HepG2 (cell line): ENCODE data around the gene MINDY1. TPM values are rescaled to one million over a fixed set of nuclear protein-coding genes. Genes with fewer than 3 reads are reported as not detected.

Experiments used
- AHR ChIP-seq: IDR thresholded peaks from 2 replicates; pipeline ENCODE4 v1.6.1; 2018; ENCODE audit warnings: missing genetic modification reagents, missing compliant biosample characterization
- ARID5B ChIP-seq: IDR thresholded peaks from 2 replicates; pipeline ENCODE4 v1.4.0; 2020; ENCODE audit warnings: mild to moderate bottlenecking, missing genetic modification reagents
- ATF3 ChIP-seq: sonication (generic); formaldehyde crosslinking; IDR thresholded peaks from 2 replicates; pipeline ENCODE4 v1.4.0; 2020; ENCODE audit warnings: missing genetic modification reagents
- ATRX ChIP-seq: sonication (generic); formaldehyde crosslinking; IDR thresholded peaks from 2 replicates; pipeline ENCODE4 v1.4.0; 2020; ENCODE audit warnings: missing genetic modification reagents, borderline replicate concordance
- CC2D1A ChIP-seq: sonication (generic); formaldehyde crosslinking; IDR thresholded peaks from 2 replicates; pipeline ENCODE4 v1.8.1; 2023; ENCODE audit warnings: mild to moderate bottlenecking, missing genetic modification reagents
- FOXA1 ChIP-seq, 2 experiments: fragments of 450-650 bp in 1 of 2; sonication (generic) in 1 of 2; formaldehyde crosslinking in 1 of 2; IDR thresholded peaks; 2 replicates each; pipeline versions ENCODE4 v1.4.0 to v1.6.1; 2016 to 2020; ENCODE audit warnings: missing genetic modification reagents in 1 of 2
- HDAC1 ChIP-seq: sonication (generic); formaldehyde crosslinking; IDR thresholded peaks from 2 replicates; pipeline ENCODE4 v1.5.1; 2020; ENCODE audit warnings: mild to moderate bottlenecking, missing genetic modification reagents
- HDAC6 ChIP-seq: fragments of 200-600 bp; sonication (generic); IDR thresholded peaks from 2 replicates; pipeline ENCODE4 v1.7.0; 2017; ENCODE audit warnings: mild to moderate bottlenecking, antibody characterized with exemption, low read length, low read depth
- NAIF1 ChIP-seq: sonication (generic); formaldehyde crosslinking; IDR thresholded peaks from 2 replicates; pipeline ENCODE4 v1.5.0; 2020; ENCODE audit warnings: mild to moderate bottlenecking, missing genetic modification reagents, borderline replicate concordance
- SAFB2 ChIP-seq: sonication (generic); formaldehyde crosslinking; IDR thresholded peaks from 2 replicates; pipeline ENCODE4 v1.5.1; 2020; ENCODE audit warnings: missing genetic modification reagents, low read depth, mild to moderate bottlenecking, borderline replicate concordance
- ZNF232 ChIP-seq: sonication (generic); formaldehyde crosslinking; IDR thresholded peaks from 2 replicates; pipeline ENCODE4 v1.4.0; 2020; ENCODE audit warnings: missing genetic modification reagents, borderline replicate concordance
- ZNF441 ChIP-seq: sonication (generic); formaldehyde crosslinking; IDR thresholded peaks from 2 replicates; pipeline ENCODE4 v1.7.0; 2021; ENCODE audit warnings: missing genetic modification reagents, borderline replicate concordance
- ZNF577 ChIP-seq: sonication (generic); formaldehyde crosslinking; IDR thresholded peaks from 2 replicates; pipeline ENCODE4 v1.4.0; 2020; ENCODE audit warnings: mild to moderate bottlenecking, low read depth, missing genetic modification reagents, borderline replicate concordance
- ZNF781 ChIP-seq: sonication (generic); formaldehyde crosslinking; IDR thresholded peaks from 2 replicates; pipeline ENCODE4 v1.5.1; 2020; ENCODE audit warnings: borderline replicate concordance, mild to moderate bottlenecking, missing genetic modification reagents; ENCODE audit errors: not compliant biosample characterization
- ZNF800 ChIP-seq: sonication (generic); formaldehyde crosslinking; IDR thresholded peaks from 2 replicates; pipeline ENCODE4 v1.4.0; 2020; ENCODE audit warnings: missing genetic modification reagents
- ZSCAN20 ChIP-seq: sonication (generic); formaldehyde crosslinking; IDR thresholded peaks from 2 replicates; pipeline ENCODE4 v1.4.0; 2020; ENCODE audit warnings: missing genetic modification reagents, mild to moderate bottlenecking, borderline replicate concordance
- polyA plus RNA-seq, 8 experiments: library from polyadenylated mRNA; depleted of rRNA in 3 of 8; stranded (reverse) in 7 of 8; unstranded in 1 of 8; fragments of >200 nt; fragmentation: Illumina TruSeq in 4 of 8; extraction: Trizol in 4 of 8; gene quantifications; 2 replicates each; pipeline versions ENCODE4 v1.2.1 to v1.2.3, GENCODE V29; 2011 to 2016; ENCODE audit warnings: low read depth in 4 of 8, missing spikeins in 1 of 8, mixed read lengths in 1 of 8; ENCODE audit not compliant: insufficient read depth in 1 of 8
- total RNA-seq, 5 experiments: library from RNA; depleted of rRNA; stranded (reverse); fragments of >200 nt; fragmentation: Illumina TruSeq; extraction: Trizol; gene quantifications; 2 replicates each; pipeline ENCODE4 v1.2.3, GENCODE V29; 2016; ENCODE audit warnings: low read depth in 1 of 5
- TF ChIP-seq, protein P1 (sequence below): sonication (generic); formaldehyde crosslinking; IDR thresholded peaks from 2 replicates; pipeline ENCODE4 v1.4.0; 2020; ENCODE audit warnings: missing genetic modification reagents, borderline replicate concordance
- TF ChIP-seq, protein P2 (sequence below): sonication (generic); formaldehyde crosslinking; IDR thresholded peaks from 2 replicates; pipeline ENCODE4 v1.5.0; 2020; ENCODE audit warnings: missing genetic modification reagents

MINDY1 gene
- total and polyA plus RNA-seq, 2 of the 13 experiments (the other 11 are each of a cell fraction or from before 2014, with no cell fraction given): 11.1 to 15.0 TPM

GRCh38 chr1:150971583-150972416, 34.9 kb downstream of the MINDY1 start (continued):
- TF ChIP-seq ARID5B (CRISPR knock-in tag) (no peak), ZNF800 (CRISPR knock-in tag) (no peak), CC2D1A (CRISPR knock-in tag) (no peak), SAFB2 (no peak; the same call in 1 of the 2 replicates), HDAC1 (no peak), ZSCAN20 (CRISPR knock-in tag) (no peak), ZNF232 (CRISPR knock-in tag) (0 out of 2 replicates have a peak, but pooled peaks have one; percentile 33), ATRX (CRISPR knock-in tag) (no peak), ZNF781 (CRISPR knock-in tag) (no peak), ATF3 (no peak), FOXA1 (IDR thresholded peaks at IDR 0.05) (no peak), FOXA1 (CRISPR knock-in tag; IDR thresholded peaks at IDR 0.05) (no peak), ZNF577 (no peak), ZNF441 (peak; percentile 15; the same call in 1 of the 2 replicates), AHR (no peak), NAIF1 (CRISPR knock-in tag) (0 out of 2 replicates have a peak, but pooled peaks have one; percentile 40), HDAC6 (no peak)
- TF ChIP-seq, protein P1, sequence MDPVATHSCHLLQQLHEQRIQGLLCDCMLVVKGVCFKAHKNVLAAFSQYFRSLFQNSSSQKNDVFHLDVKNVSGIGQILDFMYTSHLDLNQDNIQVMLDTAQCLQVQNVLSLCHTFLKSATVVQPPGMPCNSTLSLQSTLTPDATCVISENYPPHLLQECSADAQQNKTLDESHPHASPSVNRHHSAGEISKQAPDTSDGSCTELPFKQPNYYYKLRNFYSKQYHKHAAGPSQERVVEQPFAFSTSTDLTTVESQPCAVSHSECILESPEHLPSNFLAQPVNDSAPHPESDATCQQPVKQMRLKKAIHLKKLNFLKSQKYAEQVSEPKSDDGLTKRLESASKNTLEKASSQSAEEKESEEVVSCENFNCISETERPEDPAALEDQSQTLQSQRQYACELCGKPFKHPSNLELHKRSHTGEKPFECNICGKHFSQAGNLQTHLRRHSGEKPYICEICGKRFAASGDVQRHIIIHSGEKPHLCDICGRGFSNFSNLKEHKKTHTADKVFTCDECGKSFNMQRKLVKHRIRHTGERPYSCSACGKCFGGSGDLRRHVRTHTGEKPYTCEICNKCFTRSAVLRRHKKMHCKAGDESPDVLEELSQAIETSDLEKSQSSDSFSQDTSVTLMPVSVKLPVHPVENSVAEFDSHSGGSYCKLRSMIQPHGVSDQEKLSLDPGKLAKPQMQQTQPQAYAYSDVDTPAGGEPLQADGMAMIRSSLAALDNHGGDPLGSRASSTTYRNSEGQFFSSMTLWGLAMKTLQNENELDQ (CRISPR knock-in tag): no peak
- TF ChIP-seq, protein P2, sequence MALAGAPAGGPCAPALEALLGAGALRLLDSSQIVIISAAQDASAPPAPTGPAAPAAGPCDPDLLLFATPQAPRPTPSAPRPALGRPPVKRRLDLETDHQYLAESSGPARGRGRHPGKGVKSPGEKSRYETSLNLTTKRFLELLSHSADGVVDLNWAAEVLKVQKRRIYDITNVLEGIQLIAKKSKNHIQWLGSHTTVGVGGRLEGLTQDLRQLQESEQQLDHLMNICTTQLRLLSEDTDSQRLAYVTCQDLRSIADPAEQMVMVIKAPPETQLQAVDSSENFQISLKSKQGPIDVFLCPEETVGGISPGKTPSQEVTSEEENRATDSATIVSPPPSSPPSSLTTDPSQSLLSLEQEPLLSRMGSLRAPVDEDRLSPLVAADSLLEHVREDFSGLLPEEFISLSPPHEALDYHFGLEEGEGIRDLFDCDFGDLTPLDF (CRISPR knock-in tag): no peak
